ENCODE measurements around the gene KRTAP10-3.

Gene KRTAP10-3

DNA sequence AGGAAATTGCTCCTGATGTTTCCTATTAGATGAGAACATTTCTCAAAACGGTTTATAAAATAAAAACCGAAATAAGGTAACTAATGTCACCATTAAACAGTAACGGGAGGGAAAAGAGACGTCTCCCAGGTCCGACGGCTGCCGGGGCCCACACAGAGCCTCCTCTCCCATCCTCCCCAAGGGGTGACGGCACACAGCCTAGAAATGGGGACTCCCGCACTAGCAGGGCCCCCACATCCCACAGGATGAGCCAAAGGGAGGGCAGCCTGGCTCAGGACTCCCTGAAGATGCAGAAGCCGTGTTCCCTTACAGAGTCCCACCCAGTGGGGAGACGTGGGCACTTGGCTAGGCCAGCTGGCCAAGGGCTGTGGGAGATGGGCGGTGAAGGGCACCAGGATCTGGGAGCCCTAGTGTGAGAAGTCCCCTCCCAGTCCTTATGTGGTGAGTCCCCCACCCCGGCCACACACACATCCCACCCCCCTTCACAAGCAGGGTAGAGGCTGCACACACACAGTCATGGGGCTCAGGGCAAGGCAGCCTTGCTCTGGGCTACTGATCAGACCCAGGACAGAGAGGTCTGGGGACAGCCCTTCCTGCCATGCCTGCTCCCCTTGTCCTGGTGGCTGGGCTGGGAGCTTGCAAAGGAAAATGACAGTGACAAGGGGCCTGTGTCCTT lies 3.3 kb downstream of the KRTAP10-3 start:
- TF ChIP-seq, protein P1, sequence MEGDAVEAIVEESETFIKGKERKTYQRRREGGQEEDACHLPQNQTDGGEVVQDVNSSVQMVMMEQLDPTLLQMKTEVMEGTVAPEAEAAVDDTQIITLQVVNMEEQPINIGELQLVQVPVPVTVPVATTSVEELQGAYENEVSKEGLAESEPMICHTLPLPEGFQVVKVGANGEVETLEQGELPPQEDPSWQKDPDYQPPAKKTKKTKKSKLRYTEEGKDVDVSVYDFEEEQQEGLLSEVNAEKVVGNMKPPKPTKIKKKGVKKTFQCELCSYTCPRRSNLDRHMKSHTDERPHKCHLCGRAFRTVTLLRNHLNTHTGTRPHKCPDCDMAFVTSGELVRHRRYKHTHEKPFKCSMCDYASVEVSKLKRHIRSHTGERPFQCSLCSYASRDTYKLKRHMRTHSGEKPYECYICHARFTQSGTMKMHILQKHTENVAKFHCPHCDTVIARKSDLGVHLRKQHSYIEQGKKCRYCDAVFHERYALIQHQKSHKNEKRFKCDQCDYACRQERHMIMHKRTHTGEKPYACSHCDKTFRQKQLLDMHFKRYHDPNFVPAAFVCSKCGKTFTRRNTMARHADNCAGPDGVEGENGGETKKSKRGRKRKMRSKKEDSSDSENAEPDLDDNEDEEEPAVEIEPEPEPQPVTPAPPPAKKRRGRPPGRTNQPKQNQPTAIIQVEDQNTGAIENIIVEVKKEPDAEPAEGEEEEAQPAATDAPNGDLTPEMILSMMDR (IDR thresholded peaks at IDR 0.05), result no peak
- Histone ChIP-seq H3K27me3 (ENCODE audit: control insufficient read depth, insufficient read depth, low read length) (no peaks in the 10 kb centered on the region), H2AFZ (no peak overlapping the region), H3K4me1 (no peaks in the 10 kb centered on the region), H3K9me3 (ENCODE audit: control insufficient read depth, low read length) (no peaks in the 10 kb centered on the region), H3K79me2 (no peaks in the 10 kb centered on the region), H3K9ac (no peak overlapping the region), H3K4me3 (ENCODE audit: low read depth, low read length) (no peak overlapping the region), H3K4me2 (ENCODE audit: low read length) (no peak overlapping the region), H3K36me3 (ENCODE audit: control insufficient read depth, insufficient read depth, low read length) (no peaks in the 10 kb centered on the region), H3K27ac (no peak overlapping the region)

GRCh38 chr21:44552681-44553080 lies 5.9 kb downstream of the KRTAP10-3 start:
- H3K27me3 ChIP-seq (ENCODE audit: control insufficient read depth, insufficient read depth, low read length), result no peaks in the 10 kb centered on the region

GRCh38 chr21:44552136-44552535 lies 6.5 kb downstream of the KRTAP10-3 start:
- no peaks in the 10 kb centered on the region for H3K27me3 ChIP-seq (ENCODE audit: control insufficient read depth, insufficient read depth, low read length)
- no peak overlapping the region for H3K4me2 ChIP-seq (ENCODE audit: low read length)
- no peaks in the 10 kb centered on the region for H3K79me2 ChIP-seq
- H3K4me1 ChIP-seq, result no peaks in the 10 kb centered on the region
- no peaks in the 10 kb centered on the region for H3K36me3 ChIP-seq (ENCODE audit: control insufficient read depth, insufficient read depth, low read length)
- no peak overlapping the region for H3K9ac ChIP-seq
- no peak overlapping the region for H3K27ac ChIP-seq
- no peak overlapping the region for H3K4me3 ChIP-seq (ENCODE audit: low read depth, low read length)
- TF ChIP-seq, protein P1 (IDR thresholded peaks at IDR 0.05), result no peak
- H2AFZ ChIP-seq, result no peak overlapping the region
- H3K9me3 ChIP-seq (ENCODE audit: control insufficient read depth, low read length), result no peaks in the 10 kb centered on the region

More at GRCh38 chr21:44552681-44553080, 5.9 kb downstream of the KRTAP10-3 start:
- H3K4me3 ChIP-seq (ENCODE audit: low read depth, low read length), result no peak overlapping the region
- no peaks in the 10 kb centered on the region for H3K9me3 ChIP-seq (ENCODE audit: control insufficient read depth, low read length)
- no peak overlapping the region for H3K9ac ChIP-seq
- H2AFZ ChIP-seq, result no peak overlapping the region
- no peak overlapping the region for H3K4me2 ChIP-seq (ENCODE audit: low read length)
- H3K36me3 ChIP-seq (ENCODE audit: control insufficient read depth, insufficient read depth, low read length), result no peaks in the 10 kb centered on the region
- no peak overlapping the region for H3K27ac ChIP-seq
- no peaks in the 10 kb centered on the region for H3K4me1 ChIP-seq
- TF ChIP-seq, protein P1 (IDR thresholded peaks at IDR 0.05), result no peak
- H3K79me2 ChIP-seq, result no peaks in the 10 kb centered on the region

- H3K27me3 ChIP-seq (ENCODE audit: control insufficient read depth, insufficient read depth, low read length), result no peaks in the 10 kb centered on the region
- H3K27ac ChIP-seq, result no peak within 1 kb of the TSS
- no peaks in the 10 kb centered on the region for H3K9me3 ChIP-seq (ENCODE audit: control insufficient read depth, low read length)
- no peaks in the 10 kb centered on the region for H3K4me1 ChIP-seq
- no peak within 1 kb of the TSS for H2AFZ ChIP-seq
- H3K79me2 ChIP-seq, result no peaks in the 10 kb centered on the region
- H3K9ac ChIP-seq, result no peak within 1 kb of the TSS
- TF ChIP-seq, protein P1 (IDR thresholded peaks at IDR 0.05), result no peak
- no peak within 1 kb of the TSS for H3K4me2 ChIP-seq (ENCODE audit: low read length)
- no peaks in the 10 kb centered on the region for H3K36me3 ChIP-seq (ENCODE audit: control insufficient read depth, insufficient read depth, low read length)
- no peak within 1 kb of the TSS for H3K4me3 ChIP-seq (ENCODE audit: low read depth, low read length)
Measured at GRCh38 chr21:44551340-44551961, 7.1 kb downstream of the KRTAP10-3 start, which contains the start of gene KRTAP10-2. Gene KRTAP10-2 (minus strand): TSS chr21:44551505. CDS start chr21:44551458, 47 bp downstream.

All from parathyroid adenoma (tissue), 2 donors.